Fibroblast of the aortic adventitia (primary cell): Measurements from ENCODE around the gene MRPL22. TPM values are rescaled to one million over a fixed set of nuclear protein-coding genes. Genes with fewer than 3 reads are reported as not detected.
"Not testable (repeated sequence)": the region's sequence is repeated elsewhere in the genome, so short reads cannot be mapped to it uniquely, and the experiment has no call there.

Experiments
- DNase-seq: peaks from one replicate; pipeline ENCODE4 v3.0.0-alpha.2; 2010; ENCODE audit warnings: low read depth
- H3K4me3 ChIP-seq: 2 replicates; pipeline ENCODE4 v1.5.1; 2011; ENCODE audit warnings: low read depth, mild to moderate bottlenecking, control low read depth, low read length, moderate library complexity
- CTCF ChIP-seq: IDR thresholded peaks from 2 replicates; pipeline ENCODE4 v1.5.1; 2011; ENCODE audit warnings: mild to moderate bottlenecking, low read length, control low read depth, inconsistent platforms; ENCODE audit not compliant: insufficient read depth
- total RNA-seq: library from RNA; depleted of rRNA; stranded (reverse); fragments of >200 nt; gene quantifications from 2 replicates; pipeline ENCODE4 v1.2.3, GENCODE V29; 2012; ENCODE audit warnings: low replicate concordance

MRPL22 gene
- total RNA-seq, 1 donor: 21.5 TPM

- DNase-seq: peak; percentile 5
These were observed 41.6 kb upstream of the MRPL22 start for GRCh38 chr5:154899151-154899816.

GRCh38 chr5:154900066-154900465 lies 40.8 kb upstream of the MRPL22 start:
- no peak for DNase-seq
- TF ChIP-seq CTCF: no peak

More at GRCh38 chr5:154899151-154899816, 41.6 kb upstream of the MRPL22 start:
- H3K4me3 ChIP-seq: no peak overlapping the region
- TF ChIP-seq CTCF: no peak

DNA sequence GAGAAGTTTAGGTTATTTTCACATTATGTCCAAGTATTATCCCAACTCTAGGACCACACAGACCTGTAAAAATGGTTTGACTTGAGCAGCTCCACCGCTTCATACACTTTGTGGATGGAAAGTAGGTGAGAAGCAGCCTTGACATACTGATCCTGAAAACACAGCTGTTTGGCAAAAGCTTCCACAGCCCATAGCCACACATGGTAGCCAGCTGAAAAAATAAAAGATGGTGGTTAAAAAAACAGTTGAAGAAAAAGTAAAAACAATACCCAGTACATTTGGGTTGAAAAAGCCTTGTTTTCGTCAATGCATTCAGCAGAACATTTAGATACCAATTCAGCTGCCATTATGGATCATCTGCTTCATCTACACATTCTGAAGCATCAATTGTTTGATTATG lies 39.6 kb upstream of the MRPL22 start:
- no peak for TF ChIP-seq CTCF
- no peak for DNase-seq
- no peak overlapping the region for H3K4me3 ChIP-seq

More at GRCh38 chr5:154900066-154900465, 40.8 kb upstream of the MRPL22 start:
- H3K4me3 ChIP-seq: no peak overlapping the region

GRCh38 chr5:154901913-154902312 lies 39.0 kb upstream of the MRPL22 start:
- TF ChIP-seq CTCF: no peak
- no peak for DNase-seq
- H3K4me3 ChIP-seq: no peak overlapping the region

GRCh38 chr5:154905601-154906000 lies 35.3 kb upstream of the MRPL22 start:
- not testable (repeated sequence) for H3K4me3 ChIP-seq

DNA sequence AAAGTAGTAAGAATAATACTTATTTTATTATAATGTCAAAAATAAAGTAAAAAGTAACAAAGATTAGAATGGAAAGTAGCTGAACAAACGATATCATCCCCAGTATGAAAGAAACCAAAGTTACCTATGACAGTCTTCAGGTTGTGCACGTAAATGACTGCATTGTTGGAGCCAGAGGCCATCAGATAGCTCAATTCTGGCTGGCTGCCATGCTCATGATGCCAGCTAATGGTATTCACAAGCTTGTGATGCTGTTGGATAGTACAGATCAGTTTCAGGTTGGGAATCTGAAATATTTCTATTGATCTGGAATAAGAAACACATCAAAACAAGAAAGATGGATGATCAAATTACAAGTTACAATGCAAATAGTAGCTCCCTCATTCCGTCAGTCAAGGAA lies 24.0 kb upstream of the MRPL22 start:
- no peak for TF ChIP-seq CTCF
- H3K4me3 ChIP-seq: no peak overlapping the region
- no peak for DNase-seq

More at GRCh38 chr5:154905601-154906000, 35.3 kb upstream of the MRPL22 start:
- not testable (repeated sequence) for DNase-seq

DNA sequence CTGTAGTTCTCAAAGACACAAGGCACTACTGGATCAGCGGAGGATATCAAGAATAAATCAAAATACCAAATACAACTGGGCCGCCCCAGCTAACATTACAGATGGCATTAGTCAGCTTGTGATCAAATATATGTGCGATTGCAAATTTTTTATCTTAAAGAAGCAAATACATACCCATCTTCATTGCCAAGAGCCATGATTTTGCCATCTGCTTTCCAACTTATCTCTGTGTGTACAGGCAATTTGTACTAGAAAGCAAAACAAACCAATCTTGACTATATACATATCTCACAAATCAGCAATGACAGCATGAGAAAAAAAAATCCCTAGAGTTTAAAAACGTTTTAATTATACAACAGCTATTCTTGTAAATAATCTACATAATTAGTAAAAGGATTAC lies 23.1 kb upstream of the MRPL22 start:
- no peak for DNase-seq
- H3K4me3 ChIP-seq: no peak overlapping the region
- TF ChIP-seq CTCF: no peak
